Neural cell (in vitro differentiated cells): Measurements from ENCODE around the gene BCO2.

Experiments used
- CTCF ChIP-seq: fragments of 450-650 bp; IDR thresholded peaks from 2 replicates; pipeline ENCODE4 v1.5.1; 2014; ENCODE audit warnings: antibody characterized with exemption, mild to moderate bottlenecking, moderate library complexity; ENCODE audit not compliant: poor library complexity, severe bottlenecking
- EP300 ChIP-seq: fragments of 450-650 bp; conservative IDR thresholded peaks from 2 replicates; pipeline ENCODE4 v1.6.1; 2014; ENCODE audit warnings: antibody characterized with exemption, mild to moderate bottlenecking, moderate library complexity; ENCODE audit not compliant: poor library complexity, severe bottlenecking
- EZH2 ChIP-seq: fragments of 200-600, 300-800 bp; shearing (Covaris generic), sonication (generic); IDR thresholded peaks from 2 replicates; pipeline ENCODE4 v1.6.1; 2014; ENCODE audit warnings: antibody characterized with exemption, low read length, borderline replicate concordance, mild to moderate bottlenecking; ENCODE audit not compliant: insufficient read depth, poor library complexity, severe bottlenecking
- MXI1 ChIP-seq: fragments of 450-650 bp; conservative IDR thresholded peaks from 2 replicates; pipeline ENCODE4 v1.6.1; 2014; ENCODE audit warnings: antibody characterized with exemption, mild to moderate bottlenecking; ENCODE audit not compliant: poor library complexity, severe bottlenecking
- POLR2AphosphoS5 ChIP-seq: IDR thresholded peaks from 2 replicates; pipeline ENCODE4 v1.6.1; 2012
- RAD21 ChIP-seq: fragments of 450-650 bp; conservative IDR thresholded peaks from 2 replicates; pipeline ENCODE4 v1.6.1; 2014; ENCODE audit warnings: antibody characterized with exemption, mild to moderate bottlenecking, moderate library complexity
- REST ChIP-seq: IDR thresholded peaks from 2 replicates; pipeline ENCODE4 v1.6.1; 2012; ENCODE audit warnings: borderline replicate concordance
- SMC3 ChIP-seq: fragments of 450-650 bp; conservative IDR thresholded peaks from 2 replicates; pipeline ENCODE4 v1.6.1; 2014; ENCODE audit warnings: antibody characterized with exemption, mild to moderate bottlenecking, moderate library complexity; ENCODE audit not compliant: poor library complexity
- TAF1 ChIP-seq: IDR thresholded peaks from 2 replicates; pipeline ENCODE4 v1.6.1; 2012; ENCODE audit warnings: low read depth

- TF ChIP-seq CTCF (no peak), EZH2 (no peak), REST (no peak), MXI1 (no peak), EP300 (no peak), POLR2AphosphoS5 (no peak), SMC3 (no peak), TAF1 (no peak), RAD21 (no peak)
Measured at GRCh38 chr11:112200252-112200651, 24.9 kb downstream of the BCO2 start.
